Measurements from ENCODE around the gene TPMT. TPM values are rescaled to one million over a fixed set of nuclear protein-coding genes. Genes with fewer than 3 reads are reported as not detected.

Gene TPMT
- total RNA-seq, 2 experiments from 2014 or later: 4.9 to 5.3 TPM

DNA sequence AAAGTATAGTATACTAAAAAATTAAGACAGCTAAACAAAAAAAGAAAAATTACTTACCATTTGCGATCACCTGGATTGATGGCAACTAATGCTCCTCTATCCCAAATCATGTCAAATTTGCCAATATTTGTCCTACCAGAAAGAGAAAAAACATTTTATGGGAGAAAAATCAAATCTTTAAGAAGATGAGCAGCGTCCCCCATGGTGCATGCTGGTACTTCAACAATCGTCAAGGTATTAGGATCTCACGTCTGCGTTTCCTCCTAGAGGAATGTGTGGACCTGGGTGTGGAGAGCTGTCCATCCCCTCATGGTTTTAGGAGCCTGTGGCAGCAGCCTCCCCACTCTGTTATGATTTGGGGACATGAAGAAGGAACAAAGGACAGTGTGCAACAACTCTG, 16.0 kb downstream of the TPMT start:
- no peak for DNase-seq
- intact Hi-C loops (cut with DNase I, micrococcal nuclease): no loop called here
- Mint-ChIP-seq H3K4me1 (peaks cover 7% of the 10 kb centered on the region), H3K36me3 (ENCODE audit: low read depth) (peaks cover 30% of the 10 kb centered on the region), H3K9me3 (ENCODE audit: low read depth) (no peaks in the 10 kb centered on the region), H3K27ac (no peak overlapping the region), H3K27me3 (no peaks in the 10 kb centered on the region), H3K4me3 (no peak overlapping the region)
- POLR2A ChIA-PET: no interaction called here
- ATAC-seq: no peak
- CTCF ChIA-PET: interaction anchor here (0.7 kb wide), 1 partner anchor 178 kb away, joined by 3 read pairs; no protein-coding TSS in a partner anchor

DNA sequence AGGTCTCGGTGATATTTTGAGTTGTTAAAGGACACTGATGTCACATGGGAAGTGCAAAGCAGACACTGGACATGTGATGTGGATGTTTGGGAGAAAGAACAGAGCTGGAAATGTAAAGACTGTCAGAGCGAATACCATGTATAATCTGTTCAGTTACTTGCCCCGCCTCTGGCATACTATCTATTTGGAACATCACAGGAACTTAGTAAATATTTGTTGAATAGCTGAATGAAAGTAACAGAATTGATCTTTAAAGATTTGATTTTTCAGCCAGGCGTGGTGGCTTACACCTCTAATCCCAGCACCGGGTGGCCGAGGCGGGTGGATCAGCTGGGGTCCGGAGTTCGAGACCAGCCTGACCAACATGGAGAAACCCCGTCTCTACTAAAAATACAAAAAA, 18.6 kb downstream of the TPMT start:
- POLR2A ChIA-PET: no interaction called here
- Mint-ChIP-seq H3K27me3 (no peaks in the 10 kb centered on the region), H3K27ac (no peak overlapping the region), H3K9me3 (ENCODE audit: low read depth) (no peaks in the 10 kb centered on the region), H3K36me3 (ENCODE audit: low read depth) (peaks cover 24% of the 10 kb centered on the region), H3K4me3 (no peak overlapping the region), H3K4me1 (peaks cover 7% of the 10 kb centered on the region)
- CTCF ChIA-PET: no interaction called here
- no peak for DNase-seq
- no peak for ATAC-seq
- intact Hi-C loops (cut with DNase I, micrococcal nuclease): no loop called here

DNA sequence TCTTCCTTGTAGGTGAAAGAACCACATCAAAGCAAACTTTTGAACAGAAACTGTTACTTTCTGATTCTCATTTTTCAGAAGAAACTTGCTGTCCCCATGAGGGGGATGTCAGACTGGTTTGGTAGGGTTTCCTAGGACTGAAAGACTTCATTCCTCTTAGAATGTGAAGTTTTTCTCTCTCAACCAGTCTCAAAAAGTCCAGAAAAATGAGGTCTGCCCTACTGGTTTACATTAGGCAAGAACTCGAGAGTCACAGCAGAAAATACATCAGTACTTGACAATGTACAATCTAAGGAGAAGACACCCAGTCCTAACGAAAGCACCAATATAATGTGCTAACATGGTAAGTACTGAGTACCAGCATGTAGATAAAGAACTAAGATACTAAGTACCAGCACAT, 19.7 kb downstream of the TPMT start:
- peaks cover 23% of the 10 kb centered on the region for H3K36me3 Mint-ChIP-seq (ENCODE audit: low read depth)

DNA sequence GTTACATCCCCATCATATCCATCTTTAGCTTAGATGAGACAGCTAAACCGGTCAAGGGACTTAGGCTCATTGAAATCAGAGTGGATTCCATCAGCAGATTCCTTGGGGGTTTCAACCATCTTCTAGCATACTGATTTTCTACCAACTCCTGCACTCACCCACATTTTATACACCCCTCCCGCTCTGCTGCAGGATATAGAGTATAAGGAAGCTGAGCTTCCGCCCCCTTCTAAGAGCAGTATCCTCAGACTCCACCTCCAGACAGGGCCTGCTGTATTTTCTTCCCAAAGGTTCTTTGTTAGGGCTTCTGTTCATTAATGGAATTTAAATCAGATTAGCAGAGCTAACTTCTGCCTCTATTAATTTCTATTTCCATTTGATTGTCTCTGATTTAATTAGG, 22.5 kb downstream of the TPMT start:
- ChIA-PET POLR2A (no interaction called here), CTCF (interaction anchor here (0.6 kb wide), 1 partner anchor 221 kb away, joined by 3 read pairs; no protein-coding TSS in a partner anchor)
- Mint-ChIP-seq H3K4me3 (no peak overlapping the region), H3K36me3 (ENCODE audit: low read depth) (peaks cover 13% of the 10 kb centered on the region), H3K27me3 (no peaks in the 10 kb centered on the region), H3K27ac (no peak overlapping the region), H3K4me1 (peaks cover 7% of the 10 kb centered on the region), H3K9me3 (ENCODE audit: low read depth) (no peaks in the 10 kb centered on the region)
- intact Hi-C loops (cut with DNase I, micrococcal nuclease): no loop called here
- ATAC-seq (no peak), DNase-seq (no peak)

More for the DNA sequence above, 19.7 kb downstream of the TPMT start:
- H3K4me3 Mint-ChIP-seq: no peak overlapping the region
- H3K9me3 Mint-ChIP-seq (ENCODE audit: low read depth): no peaks in the 10 kb centered on the region
- POLR2A ChIA-PET: no interaction called here
- CTCF ChIA-PET: interaction anchor here (1.0 kb wide), 1 partner anchor 12 kb away, joined by 3 read pairs; the partner anchor contains the start of gene NHLRC1
- H3K27me3 Mint-ChIP-seq: no peaks in the 10 kb centered on the region
- no peak for ATAC-seq
- intact Hi-C loops (cut with DNase I, micrococcal nuclease): no loop called here
- no peak overlapping the region for H3K27ac Mint-ChIP-seq
- H3K4me1 Mint-ChIP-seq: peaks cover 7% of the 10 kb centered on the region
- DNase-seq: no peak

DNA sequence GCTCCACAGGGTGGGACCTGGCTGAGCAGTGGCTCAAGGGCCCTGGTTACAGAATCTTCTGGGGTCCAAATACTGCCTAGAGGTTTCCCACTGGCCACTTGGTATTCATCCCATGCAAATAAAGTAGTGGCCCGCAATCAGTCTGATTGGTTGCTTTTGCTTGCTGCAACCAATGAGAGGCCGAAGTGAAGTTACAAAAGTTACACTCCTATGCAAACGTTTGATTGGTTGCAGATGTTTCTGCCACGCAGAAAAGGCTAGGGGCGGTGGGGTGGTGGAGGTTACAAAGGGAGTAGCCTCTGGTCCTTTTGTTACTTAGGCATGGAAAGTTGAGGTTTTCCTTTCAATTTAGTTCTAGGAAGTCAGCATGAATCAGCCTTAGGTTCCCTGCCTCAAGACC, 28.8 kb downstream of the TPMT start:
- CTCF ChIA-PET: no interaction called here
- intact Hi-C loops (cut with DNase I, micrococcal nuclease): no loop called here
- ATAC-seq (no peak), DNase-seq (no peak)
- POLR2A ChIA-PET: no interaction called here
- no peak overlapping the region for H3K27ac Mint-ChIP-seq
- H3K4me1 Mint-ChIP-seq: peaks cover 11% of the 10 kb centered on the region
- H3K9me3 Mint-ChIP-seq (ENCODE audit: low read depth): no peaks in the 10 kb centered on the region
- H3K36me3 Mint-ChIP-seq (ENCODE audit: low read depth): peaks cover 5% of the 10 kb centered on the region
- H3K27me3 Mint-ChIP-seq: peaks cover 18% of the 10 kb centered on the region
- no peak overlapping the region for H3K4me3 Mint-ChIP-seq

DNA sequence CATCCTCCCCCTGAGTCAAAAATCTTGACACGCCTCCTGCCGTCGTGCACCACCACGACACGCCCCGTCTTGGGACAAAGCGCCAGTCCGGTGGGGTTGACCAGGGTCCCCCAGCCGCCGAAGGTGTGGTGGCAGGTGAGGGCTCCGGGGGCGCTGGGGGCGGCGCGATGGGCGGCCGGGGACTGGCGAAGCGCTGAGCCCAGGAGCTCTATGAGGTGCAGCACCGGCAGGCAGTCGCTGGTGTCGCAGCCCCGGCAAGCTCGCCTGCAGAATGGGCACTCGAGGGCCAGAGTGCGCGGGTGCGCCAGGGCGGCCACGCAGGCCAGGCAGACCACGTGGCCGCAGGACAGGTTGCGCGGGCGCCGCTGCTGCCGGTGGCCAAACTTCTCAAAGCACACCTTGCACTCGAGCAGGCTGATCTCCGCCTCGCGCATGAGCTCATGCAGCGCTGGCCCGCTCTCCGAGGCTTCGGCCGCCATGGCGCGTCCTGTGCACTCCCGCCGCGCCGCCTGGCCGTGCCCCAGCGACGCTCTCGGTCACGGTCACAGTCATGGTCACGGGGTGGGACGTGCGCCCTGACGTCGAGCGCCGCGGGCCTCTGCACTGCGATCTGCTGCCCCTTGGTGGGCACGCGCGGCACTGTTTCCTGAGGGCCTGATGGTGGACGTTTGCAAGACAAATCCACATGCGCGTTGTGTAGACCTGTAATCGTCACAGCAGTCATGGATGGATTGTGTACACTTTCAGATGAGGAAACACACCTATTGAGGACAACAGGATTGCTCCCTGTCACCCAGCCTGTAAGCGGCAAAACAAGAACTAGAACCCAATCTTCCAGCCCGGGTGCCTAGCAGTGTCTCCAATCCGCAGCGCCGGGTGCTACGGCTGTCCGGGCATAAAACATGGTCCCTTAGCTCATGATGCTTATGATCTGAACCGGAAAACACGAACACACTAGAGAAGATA, 32.5 kb downstream of the TPMT start, which contains the start of gene NHLRC1:
Gene NHLRC1 (minus strand): TSS at position 550 of the 966 bp plus-strand sequence. CDS start 71 bp downstream, at position 479.
- intact Hi-C loops (cut with DNase I, micrococcal nuclease): loop anchor here in 1 of 2 experiments (1.0 kb wide), 3 partner anchors 33 to 966 kb away; partner anchors contain the start of genes FAM8A1, KDM1B and TPMT
- ATAC-seq (peak; percentile 96), DNase-seq (peak; percentile 87)
- peak within 1 kb of the TSS; percentile 68 for H3K4me3 Mint-ChIP-seq
- ChIA-PET CTCF (interaction anchor here (0.6 to 1.9 kb wide), 6 partner anchors 10 to 379 kb away, joined by 3 to 6 read pairs (median 3); no protein-coding TSS in a partner anchor), POLR2A (no interaction called here)
- peak within 1 kb of the TSS; percentile 23 for H3K27ac Mint-ChIP-seq
- peaks cover 39% of the 10 kb centered on the region for H3K27me3 Mint-ChIP-seq
- no peaks in the 10 kb centered on the region for H3K9me3 Mint-ChIP-seq (ENCODE audit: low read depth)
- peaks cover 11% of the 10 kb centered on the region for H3K4me1 Mint-ChIP-seq
- peaks cover 2% of the 10 kb centered on the region for H3K36me3 Mint-ChIP-seq (ENCODE audit: low read depth)

DNA sequence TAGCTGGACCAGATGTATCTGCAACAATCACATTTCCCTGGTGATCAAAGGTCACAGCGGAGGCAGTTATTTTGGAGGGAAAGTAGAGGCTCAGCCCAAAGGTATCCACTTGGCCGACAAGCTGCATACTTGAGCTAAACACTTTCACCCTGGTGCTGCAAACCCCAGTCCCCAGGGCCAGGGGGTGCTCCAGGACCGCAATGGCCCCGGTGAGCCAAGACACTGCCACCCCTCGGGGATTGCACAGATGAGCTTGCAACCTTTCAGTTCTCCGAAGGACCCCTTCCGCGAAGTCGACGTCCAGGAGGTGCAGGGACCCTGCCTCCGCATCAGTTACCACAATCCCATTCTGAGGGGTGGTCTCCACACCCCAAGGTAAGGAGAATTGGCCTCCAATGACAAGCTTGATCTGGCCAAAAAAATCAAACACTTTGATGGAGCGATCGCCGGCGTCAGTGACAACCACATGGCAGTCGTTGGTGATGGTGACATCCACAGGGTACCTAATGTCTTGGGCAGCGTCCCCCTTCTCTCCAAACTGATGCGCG, 33.2 kb downstream of the TPMT start:
- H3K27me3 Mint-ChIP-seq: peaks cover 43% of the 10 kb centered on the region
- peaks cover 2% of the 10 kb centered on the region for H3K36me3 Mint-ChIP-seq (ENCODE audit: low read depth)
- H3K4me3 Mint-ChIP-seq: peak overlapping the region; percentile 8
- peak; percentile 30 for DNase-seq
- H3K9me3 Mint-ChIP-seq (ENCODE audit: low read depth): no peaks in the 10 kb centered on the region
- peak overlapping the region; percentile 23 for H3K27ac Mint-ChIP-seq
- intact Hi-C loops (cut with DNase I, micrococcal nuclease): loop anchor here in 1 of 2 experiments (1.0 kb wide), 3 partner anchors 34 to 965 kb away; partner anchors contain the start of genes FAM8A1, KDM1B and TPMT
- no peak for ATAC-seq
- CTCF ChIA-PET: interaction anchor here (0.6 to 1.9 kb wide), 7 partner anchors 9 to 380 kb away, joined by 3 to 6 read pairs (median 3); no protein-coding TSS in a partner anchor
- H3K4me1 Mint-ChIP-seq: peaks cover 11% of the 10 kb centered on the region
- POLR2A ChIA-PET: no interaction called here

DNA sequence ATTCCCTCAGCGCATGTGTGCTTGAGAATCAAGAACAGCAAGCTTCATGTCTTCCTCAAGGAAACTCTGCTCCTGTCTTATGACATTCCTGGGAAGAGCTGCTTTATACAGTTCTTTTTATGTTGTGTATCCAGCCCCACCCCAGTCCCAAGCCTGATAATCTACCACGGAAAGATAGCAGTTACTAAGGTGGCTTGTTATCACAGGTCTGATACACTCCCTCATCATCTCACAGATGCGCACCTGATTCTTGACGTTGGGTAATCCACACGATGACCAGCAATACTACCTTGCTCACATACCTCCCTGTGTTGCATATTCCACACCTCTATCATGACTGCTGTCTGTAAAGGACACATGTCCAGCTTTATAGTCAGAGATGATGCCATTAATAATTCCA, 35.6 kb downstream of the TPMT start:
- intact Hi-C loops (cut with DNase I, micrococcal nuclease): loop anchor here (5.0 to 10.0 kb wide), 4 partner anchors 134 to 368 kb away; partner anchors contain the start of gene KIF13A (in 1 of the 2)
- Mint-ChIP-seq H3K27me3 (peaks cover 46% of the 10 kb centered on the region), H3K9me3 (ENCODE audit: low read depth) (no peaks in the 10 kb centered on the region), H3K4me3 (no peak overlapping the region), H3K36me3 (ENCODE audit: low read depth) (peaks cover 2% of the 10 kb centered on the region), H3K4me1 (peaks cover 22% of the 10 kb centered on the region), H3K27ac (no peak overlapping the region)
- ChIA-PET POLR2A (no interaction called here), CTCF (interaction anchor here (0.7 kb wide), 1 partner anchor 21 kb away, joined by 3 read pairs; no protein-coding TSS in a partner anchor)
- DNase-seq (no peak), ATAC-seq (no peak)

DNA sequence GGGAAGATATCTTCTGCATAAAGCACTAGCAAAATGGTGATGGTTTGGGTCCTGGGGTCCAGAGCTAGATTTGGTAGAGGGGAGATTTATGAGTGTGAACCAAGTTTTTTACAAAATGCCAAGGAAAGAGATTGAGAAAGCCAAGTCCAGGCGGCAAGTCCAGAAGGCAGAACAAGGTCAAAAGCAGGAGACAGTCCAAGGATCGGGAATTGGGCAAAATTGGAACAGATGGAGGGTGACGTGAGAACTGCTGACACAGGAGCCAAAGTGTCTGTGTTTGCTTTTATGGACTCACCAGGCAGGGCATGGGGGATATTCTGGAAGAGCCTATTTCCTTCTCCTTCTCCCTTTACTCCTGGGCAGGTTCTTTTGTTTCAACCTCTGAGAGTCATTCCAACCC, 36.5 kb downstream of the TPMT start:
- POLR2A ChIA-PET: interaction anchor here (0.6 kb wide), 1 partner anchor 237 kb away, joined by 3 read pairs; no protein-coding TSS in a partner anchor
- no peaks in the 10 kb centered on the region for H3K9me3 Mint-ChIP-seq (ENCODE audit: low read depth)
- H3K4me3 Mint-ChIP-seq: no peak overlapping the region
- CTCF ChIA-PET: no interaction called here
- peaks cover 23% of the 10 kb centered on the region for H3K4me1 Mint-ChIP-seq
- no peak overlapping the region for H3K27ac Mint-ChIP-seq
- intact Hi-C loops (cut with DNase I, micrococcal nuclease): loop anchor here (5.0 to 10.0 kb wide), 4 partner anchors 134 to 369 kb away; partner anchors contain the start of gene KIF13A (in 1 of the 2)
- peaks cover 2% of the 10 kb centered on the region for H3K36me3 Mint-ChIP-seq (ENCODE audit: low read depth)
- no peak for DNase-seq
- H3K27me3 Mint-ChIP-seq: peaks cover 51% of the 10 kb centered on the region
- no peak for ATAC-seq

DNA sequence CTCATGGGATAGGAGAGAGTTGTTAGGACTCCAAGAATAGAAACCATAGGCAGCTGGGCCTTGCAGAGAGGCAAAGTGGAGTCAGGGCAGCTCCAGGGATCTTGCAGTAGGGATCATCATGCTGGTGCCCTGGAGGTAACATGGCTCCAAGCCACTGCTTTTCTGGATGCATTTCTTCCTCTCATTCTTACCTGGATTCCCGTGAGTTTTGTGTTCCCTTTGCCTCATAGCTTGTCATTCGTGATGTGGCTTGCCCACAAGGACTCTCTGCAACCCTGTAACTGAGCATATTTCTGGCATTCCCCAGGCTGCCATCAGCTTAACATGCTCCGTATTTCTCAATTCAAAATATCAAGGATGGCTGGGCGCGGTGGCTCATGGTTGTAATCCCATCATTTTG, 37.7 kb downstream of the TPMT start:
- intact Hi-C loops (cut with DNase I, micrococcal nuclease): loop anchor here (5.0 to 10.0 kb wide), 4 partner anchors 132 to 370 kb away; partner anchors contain the start of gene KIF13A (in 1 of the 2)

DNA sequence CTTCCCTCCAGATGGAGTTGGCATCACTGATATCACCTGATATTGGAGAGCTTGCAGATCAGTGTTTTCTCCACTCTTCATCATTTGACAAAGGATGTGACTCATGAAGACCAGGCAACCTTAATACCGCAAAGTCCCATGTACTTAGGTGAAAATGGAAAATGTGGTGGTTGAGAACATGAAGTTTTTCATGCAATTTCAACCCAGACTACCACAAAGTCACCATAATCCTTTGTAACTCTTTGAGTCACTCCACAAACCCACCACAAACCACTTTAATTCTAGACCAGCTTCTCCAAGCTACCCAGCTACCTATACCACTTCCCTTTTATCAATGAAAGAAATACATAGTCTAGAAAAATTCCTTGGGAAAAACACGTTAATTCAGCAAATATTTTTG, 39.5 kb downstream of the TPMT start:
- Mint-ChIP-seq H3K4me1 (peaks cover 12% of the 10 kb centered on the region), H3K4me3 (no peak overlapping the region), H3K27ac (no peak overlapping the region), H3K27me3 (peaks cover 51% of the 10 kb centered on the region), H3K36me3 (ENCODE audit: low read depth) (no peaks in the 10 kb centered on the region), H3K9me3 (ENCODE audit: low read depth) (no peaks in the 10 kb centered on the region)
- ChIA-PET POLR2A (no interaction called here), CTCF (interaction anchor here (0.7 to 2.0 kb wide), 3 partner anchors 11 to 126 kb away, joined by 3 to 6 read pairs (median 3); no protein-coding TSS in a partner anchor)
- ATAC-seq (peak; percentile 87), DNase-seq (peak; percentile 8)
- intact Hi-C loops (cut with DNase I, micrococcal nuclease): loop anchor here (1.0 to 10.0 kb wide), 6 partner anchors 127 to 409 kb away; partner anchors contain the start of genes KIF13A (in 1 of the 2) and NUP153 (in 1 of the 2)

More for the DNA sequence above, 37.7 kb downstream of the TPMT start:
- Mint-ChIP-seq H3K36me3 (ENCODE audit: low read depth) (no peaks in the 10 kb centered on the region), H3K9me3 (ENCODE audit: low read depth) (no peaks in the 10 kb centered on the region), H3K27me3 (peaks cover 52% of the 10 kb centered on the region), H3K4me1 (peaks cover 17% of the 10 kb centered on the region), H3K4me3 (no peak overlapping the region), H3K27ac (no peak overlapping the region)
- DNase-seq: no peak
- ChIA-PET POLR2A (no interaction called here), CTCF (interaction anchor here (2.0 kb wide), 1 partner anchor 10 kb away, joined by 6 read pairs; no protein-coding TSS in a partner anchor)
- no peak for ATAC-seq

All from activated CD4-positive, alpha-beta T cell treated with anti-CD3 and anti-CD28 coated beads for 36 hours (primary cell).